HG02973 (cell line): ENCODE results near the gene TERB1.

ENCODE experiments used
- ATAC-seq: cut with Tn5 transposase; IDR thresholded peaks from one replicate; pipeline ENCODE4 v1.9.1; 2021; ENCODE audit warnings: moderate library complexity; ENCODE audit not compliant: unreplicated experiment

The TERB1 gene

DNA sequence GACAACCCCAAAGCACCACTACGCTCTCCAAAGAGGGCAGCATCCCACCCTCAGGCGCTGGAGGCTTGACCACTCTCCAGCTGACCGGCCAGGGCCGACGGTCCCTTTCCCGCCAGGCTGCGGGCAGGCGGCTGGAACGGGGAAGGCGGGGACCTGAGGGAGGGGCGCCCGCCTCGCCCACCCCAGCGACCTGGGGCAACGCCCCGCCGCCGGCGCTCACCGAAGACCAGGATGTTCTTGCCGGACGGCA, 50.4 kb downstream of the TERB1 start:
- peak; percentile 18 for ATAC-seq

DNA sequence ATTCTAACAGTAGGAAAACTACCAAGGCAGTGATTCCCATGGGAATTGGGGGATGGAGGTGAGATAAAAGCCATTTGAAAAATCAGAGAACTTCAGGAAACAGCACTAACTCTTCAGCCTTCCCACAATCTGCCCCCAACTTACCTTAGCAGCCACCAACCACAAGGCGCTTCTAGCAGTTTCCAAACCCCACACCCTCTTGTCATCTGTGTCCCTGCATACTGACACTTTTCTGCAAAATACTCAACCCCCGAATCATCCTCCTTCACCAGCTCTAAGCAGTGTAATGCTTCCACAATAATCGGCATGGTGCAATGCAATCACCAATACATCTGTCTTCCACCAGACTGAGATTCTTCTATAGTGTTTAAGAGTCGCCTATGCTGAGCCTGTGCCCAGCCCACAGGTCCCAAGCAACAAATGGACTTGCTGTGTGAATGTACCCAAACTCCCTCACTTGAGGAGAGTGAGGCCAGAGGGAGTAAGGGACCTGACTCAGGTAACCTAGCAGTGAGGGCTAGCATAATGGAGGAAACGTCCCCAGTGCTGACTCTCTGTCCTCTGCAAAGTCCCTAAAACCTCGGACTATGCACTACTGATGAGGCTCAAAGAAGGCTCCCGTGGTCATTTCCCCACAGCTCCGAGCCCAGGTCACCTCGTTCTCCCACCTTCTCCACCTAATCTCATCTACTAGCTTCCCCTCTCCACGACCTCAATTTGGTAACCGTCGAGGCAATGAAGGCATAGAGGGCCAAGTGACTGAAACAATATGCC, 50.9 kb downstream of the TERB1 start:
- no peak for ATAC-seq

DNA sequence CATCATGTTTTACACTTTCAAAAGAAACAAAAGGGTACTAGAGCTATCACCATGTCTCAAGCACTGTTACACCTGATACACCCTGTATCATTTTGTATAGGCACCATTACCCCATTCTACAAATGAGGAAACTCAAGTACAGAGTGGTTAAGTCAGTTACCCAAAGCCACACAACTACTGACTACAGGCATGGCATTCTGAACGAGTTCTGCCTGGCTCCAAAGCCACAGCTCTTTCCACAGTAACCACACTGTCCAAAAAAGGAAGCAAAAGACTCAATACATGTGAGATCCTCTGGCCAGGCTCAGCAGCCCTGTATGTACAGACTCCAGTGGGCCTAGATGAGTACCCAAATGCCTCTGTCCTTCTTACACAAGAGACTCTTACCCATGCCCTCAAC, 54.7 kb downstream of the TERB1 start:
- no peak for ATAC-seq

DNA sequence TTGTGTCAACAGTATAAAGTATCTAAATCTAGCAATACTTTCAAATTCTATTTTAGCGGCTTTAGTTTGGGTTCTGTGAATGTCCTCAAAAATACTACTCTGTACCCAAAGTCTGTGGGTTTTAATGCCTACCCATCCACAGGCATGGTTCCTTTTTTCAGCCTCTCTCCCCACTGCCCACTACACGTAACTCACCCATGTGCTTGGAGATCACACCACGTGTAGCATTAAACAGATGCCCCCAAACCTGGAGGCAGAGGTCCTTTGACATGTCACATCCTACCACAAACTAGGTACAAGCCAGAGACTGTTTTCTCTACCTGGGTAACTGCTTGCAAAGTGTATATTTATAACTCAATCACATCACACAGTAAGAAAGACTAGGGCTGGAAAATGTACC, 55.3 kb downstream of the TERB1 start:
- no peak for ATAC-seq

DNA sequence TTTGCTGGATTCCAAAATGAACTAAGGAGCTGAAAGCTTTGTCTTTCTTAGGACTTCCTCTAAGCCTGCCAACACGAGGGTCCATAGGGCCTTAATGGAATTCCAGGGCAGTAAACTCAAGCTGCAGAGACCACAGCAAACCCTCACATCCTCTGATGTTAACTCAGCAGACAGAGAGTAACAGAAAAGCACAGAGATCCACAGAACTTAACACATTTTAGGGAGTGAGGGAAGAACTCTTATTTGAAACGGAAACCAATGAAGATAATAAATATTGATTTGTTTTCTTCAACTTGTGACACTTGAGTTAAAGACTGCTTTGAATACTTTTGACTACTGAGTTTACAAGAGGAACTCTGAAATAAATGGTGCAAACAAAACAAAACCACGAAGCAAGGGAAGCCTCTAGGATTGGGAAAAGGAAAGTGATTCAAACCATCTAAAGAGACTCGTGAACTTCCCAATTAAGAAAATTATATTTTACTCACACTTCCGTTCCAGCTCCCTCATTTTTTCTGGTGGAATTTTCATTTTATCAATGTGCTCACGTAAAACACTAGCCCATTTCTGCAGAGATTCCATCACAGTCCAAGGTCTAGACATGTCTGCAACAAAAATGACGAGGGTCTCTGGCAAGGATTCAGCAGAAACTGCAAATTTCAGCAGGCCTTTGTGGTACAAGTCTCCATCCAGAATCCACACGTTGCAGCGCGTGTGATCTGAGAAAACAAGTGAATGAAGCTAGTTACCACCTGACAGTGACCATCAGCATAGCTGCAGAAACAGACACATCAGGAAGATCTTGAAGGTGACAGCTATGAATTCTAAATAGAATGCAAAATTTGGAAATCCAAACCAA, 59.2 kb downstream of the TERB1 start:
- ATAC-seq: no peak

DNA sequence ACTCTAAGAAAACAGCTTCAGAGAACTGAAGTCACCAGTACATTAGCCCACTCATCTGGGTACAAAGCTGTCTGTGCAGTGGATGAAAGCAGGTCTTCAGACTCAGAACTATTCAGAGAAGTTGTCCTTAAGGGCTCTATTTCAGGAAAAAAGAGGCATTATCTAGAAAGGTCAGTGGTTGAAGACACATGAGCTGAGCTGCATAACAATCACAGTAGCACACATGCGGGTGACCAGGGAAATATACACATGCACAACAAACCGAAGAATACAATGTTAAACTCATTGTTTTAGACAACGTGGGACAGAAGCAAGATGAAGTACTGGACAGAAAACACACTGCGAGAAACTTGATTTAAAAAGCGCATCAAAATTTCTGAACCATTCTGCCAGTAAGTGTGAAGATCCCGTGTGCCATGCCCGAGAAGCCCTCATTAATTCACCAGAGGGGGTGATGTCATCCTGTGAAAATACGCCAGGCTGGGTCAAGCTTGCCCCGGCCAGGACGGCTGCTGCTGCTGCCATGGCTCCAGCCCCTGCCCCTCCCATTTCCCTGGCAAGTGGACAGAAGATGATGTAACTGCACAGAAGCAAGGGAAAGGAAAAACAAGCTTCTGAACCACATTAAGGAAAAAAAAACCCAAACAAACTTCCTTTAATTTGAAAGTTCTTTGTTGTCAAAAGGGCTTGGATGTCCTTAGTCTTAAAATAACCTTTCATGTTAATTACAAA, 60.0 kb downstream of the TERB1 start:
- ATAC-seq: no peak

DNA sequence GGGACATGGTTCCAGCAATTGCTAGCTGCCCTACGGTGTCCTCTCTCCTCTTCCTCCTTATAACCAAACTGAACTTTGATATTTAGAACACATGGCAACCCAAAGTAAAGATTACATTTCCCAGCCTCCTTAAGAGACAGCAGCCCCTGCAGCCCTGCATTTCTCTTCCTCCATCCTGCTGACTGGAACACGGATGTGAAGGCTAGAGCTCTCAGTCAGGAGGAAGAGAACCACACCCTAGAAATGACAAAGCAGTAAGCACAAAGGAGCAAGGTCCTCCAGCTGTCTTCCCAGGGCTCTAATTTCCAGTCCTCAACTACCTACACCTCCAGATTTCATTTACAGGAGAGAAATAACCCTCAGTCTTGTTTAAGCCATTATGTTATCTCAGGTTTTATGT, 60.9 kb downstream of the TERB1 start:
- no peak for ATAC-seq

DNA sequence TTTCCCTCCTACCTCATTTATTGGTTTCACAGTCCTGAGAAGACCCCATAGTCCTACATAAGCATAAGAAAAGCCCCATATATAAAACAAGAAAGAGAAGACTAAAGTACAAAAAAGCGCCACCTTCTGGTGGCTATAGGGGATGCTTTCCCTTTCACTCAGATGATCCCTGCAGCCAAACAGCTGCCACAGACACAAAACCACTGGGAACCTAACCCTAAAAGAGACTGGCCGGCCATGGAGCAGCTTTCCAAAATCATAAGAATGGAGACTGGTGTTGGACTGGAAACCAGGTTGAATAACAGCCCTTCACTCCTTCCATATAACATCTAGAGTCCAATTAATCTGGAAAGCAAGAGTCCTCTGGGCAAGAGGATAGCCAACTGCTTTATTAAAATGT, 61.4 kb downstream of the TERB1 start:
- ATAC-seq: no peak

DNA sequence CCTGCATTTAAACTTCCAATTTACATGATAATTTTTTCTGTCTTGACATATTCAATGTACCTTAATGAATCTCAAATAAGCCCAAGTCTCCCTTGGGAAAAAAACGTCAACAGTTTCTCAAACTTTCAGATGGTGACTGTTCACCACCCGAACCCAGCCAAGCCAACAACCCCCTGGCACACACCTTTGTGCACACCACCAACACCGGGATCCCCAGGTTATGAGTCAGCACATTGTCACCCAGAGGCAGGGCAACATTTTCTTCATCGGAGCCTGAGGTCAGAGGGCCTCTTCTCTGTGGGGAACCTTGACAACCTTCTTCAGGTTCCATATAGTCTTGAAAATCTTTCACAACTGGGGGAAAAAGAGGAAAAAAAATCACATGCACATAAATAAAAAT, 65.5 kb downstream of the TERB1 start:
- no peak for ATAC-seq

DNA sequence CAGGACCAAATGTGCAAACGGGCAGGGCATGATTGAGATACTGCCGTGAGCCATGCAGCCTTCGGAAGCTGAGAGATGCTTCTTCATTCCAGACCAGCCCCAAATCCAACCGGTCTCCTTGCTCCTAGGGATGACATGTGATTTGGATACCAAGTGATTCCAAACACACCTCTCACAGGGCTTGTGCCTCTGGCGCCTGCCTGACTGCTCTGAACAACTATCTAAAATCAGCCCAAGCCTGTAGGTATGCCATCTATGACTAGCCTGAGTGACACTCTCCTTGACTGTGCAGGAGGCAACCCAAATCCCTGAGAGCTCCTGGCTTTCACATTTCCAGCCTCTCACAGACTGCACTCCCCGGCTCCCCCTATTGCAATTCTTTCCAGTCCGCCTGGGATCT, 70.3 kb downstream of the TERB1 start:
- no peak for ATAC-seq

DNA sequence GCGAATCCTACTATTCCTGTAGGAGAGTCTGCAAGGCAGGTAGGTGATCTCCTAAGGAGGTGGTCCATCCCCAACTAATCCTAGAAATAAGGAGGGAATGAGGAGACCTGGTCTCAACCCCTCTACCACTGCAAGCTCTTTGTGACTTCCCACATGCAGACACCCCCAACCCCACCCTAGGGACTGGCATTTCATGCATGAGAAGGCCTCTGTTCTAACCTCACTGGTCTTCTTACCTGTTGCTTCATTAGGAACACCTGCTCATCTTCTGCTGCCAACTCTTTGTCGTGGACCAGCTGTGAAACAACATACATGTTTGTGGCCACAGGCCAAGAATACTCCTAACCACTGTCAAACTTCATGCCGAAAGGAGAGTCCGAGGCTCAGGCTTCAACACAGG, 72.6 kb downstream of the TERB1 start:
- ATAC-seq: no peak

DNA sequence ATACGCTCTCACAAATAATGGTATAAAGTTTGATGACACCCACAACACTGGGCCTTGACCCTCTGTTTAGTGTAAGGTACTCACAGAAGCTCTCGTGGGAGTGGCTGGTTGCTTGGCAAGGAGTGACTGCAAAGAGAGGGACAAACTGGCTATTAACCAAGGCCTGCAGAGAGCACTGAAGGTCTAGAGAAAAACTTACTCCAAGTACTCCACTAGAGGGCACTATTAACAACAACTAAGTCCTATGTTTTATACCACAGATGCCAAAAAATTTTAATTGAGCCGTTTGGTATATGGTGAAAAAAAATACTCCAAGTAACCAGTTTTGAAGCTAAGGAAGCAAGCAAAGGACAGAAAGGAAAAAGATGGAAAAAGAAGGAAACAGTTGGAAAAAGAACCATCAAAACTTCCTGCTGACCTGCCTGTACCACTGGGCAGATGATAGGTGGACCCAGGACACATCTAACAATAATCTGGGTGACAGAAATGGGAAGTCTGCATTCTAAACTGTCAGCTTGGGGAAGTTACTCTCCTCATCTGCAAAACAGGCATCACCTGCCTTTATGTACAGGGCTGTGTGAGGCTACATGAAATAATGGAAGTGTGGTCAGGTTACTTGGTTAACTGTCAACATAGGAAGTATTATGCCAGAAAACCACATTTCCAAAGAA, 73.1 kb downstream of the TERB1 start:
- no peak for ATAC-seq

DNA sequence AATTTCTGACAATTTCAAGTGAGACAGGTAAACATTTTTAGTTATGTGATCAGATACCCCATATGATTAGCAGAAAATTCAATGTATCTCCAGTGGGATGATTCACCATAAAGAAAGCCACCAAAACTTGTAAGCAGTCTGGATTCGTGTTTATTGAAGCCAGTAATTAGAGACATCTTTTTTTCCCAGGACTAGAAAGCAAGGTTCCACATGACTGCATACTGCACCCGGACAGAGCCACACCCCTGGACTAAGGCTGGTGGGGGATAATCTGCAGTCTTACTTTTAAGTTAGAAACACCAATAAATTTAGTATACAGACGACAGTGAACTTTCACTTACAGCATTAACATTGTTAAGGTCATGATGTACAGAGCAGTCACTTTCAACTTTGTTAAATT, 80.6 kb downstream of the TERB1 start:
- ATAC-seq: no peak

DNA sequence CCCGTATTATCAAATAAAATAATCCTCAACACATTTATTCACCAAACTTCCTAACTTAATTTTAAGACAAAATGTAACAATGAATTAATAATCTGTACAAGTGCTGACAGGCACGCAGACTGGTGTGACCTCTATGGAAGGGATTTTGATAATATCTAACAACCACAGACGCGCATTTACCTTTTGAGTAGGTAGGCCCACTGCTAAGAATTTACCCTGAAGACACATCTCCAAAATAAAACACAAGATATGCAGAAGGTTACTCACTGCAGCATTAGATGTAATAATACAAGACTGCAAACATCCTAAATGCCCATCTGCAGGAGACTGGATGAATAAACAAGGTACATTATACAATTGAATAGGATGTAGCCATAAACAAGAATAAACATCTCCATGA, 82.1 kb downstream of the TERB1 start:
- ATAC-seq: no peak

DNA sequence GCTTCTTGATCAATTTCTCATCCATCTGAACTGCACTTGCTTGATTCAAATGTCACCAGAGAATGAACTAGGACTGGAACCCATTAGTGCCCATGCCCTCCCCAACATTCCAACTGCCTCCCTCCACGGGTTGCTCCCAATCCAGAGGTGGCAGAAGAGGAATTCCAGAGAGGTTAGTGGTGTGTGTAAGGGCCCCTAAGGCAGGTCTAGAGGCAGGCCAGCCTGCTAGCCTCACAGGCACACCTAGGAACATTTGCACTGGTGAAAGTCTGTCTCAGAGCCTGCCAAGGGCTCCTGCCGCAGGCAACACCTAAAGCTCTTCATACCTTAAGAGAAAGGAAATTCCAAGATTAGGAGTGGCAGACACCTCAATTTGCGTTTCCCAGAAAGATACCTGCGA, 83.6 kb downstream of the TERB1 start:
- no peak for ATAC-seq

DNA sequence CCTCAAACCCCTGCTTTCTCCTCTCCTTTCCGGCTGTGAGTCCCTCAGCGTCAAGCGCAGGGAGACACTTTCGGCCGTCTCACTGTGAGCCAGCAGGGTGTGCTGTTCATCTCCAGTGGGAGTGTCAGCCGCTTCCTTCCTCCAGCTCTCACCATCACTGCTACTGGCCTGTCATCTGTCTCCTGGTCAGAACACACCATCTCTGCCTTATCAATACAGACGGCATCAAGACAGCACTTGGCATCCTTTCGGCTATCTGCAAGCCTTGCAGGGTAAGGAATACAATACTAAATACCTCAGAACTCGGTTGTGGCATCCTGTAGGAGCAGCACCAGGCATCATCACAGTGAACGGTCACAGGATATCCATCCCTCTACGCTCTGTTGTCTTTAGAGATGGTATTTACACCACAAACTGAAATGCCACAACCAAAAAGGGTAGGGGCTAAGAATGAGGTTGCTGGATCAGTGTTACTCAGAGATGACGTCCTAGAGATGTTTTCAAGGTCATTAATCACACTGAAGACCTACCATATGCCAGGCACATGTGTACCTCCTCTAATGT, 84.2 kb downstream of the TERB1 start:
- no peak for ATAC-seq

DNA sequence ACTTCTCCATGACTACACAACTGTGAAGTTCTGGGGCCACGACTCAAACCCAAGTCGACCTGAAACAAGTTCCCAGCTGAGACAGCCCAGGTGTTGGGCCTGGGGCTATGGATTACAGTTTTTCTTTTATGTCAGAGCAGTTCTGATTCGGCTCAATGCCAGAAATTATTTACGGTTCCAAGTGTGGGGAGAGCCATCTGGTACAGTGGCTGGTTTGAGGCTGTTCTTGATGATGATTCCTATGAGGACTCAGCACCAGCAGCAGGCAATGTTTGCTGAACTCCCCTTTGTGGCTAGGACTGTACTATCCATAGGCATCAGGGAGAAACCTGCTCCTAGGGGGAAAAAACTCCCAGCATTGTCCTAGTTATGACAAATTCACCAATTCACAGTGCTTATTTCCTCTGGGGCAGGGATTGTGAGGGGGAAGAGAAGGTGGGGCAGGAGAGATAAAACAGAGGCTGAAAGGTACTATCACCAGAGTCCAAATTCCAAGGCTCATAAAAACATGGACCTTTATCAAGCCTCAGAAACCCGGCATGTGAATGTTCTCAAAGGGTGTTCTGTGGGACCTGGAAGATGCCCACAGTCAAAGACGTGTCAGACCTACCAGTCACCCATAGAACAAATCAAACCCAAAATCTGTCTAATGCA, 86.6 kb downstream of the TERB1 start:
- ATAC-seq: no peak

DNA sequence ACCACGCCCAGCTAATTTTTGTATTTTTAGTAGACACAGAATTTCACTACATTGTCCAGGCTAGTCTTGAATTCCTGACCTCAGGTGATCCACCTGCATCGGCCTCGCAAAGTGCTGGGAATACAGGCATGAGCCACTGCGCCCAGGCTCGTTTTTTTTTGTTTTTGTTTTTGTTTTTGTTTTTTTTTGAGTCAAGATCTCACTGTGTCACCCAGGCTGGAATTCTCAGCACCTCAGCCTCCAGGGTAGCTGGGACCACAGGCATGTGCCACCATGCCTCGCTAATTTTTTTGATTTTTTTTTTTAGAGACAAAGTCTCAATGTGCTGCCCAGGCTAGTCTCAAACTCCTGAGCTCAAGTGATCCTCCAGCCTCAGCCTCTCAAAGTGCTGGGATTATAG, 87.3 kb downstream of the TERB1 start:
- no peak for ATAC-seq

DNA sequence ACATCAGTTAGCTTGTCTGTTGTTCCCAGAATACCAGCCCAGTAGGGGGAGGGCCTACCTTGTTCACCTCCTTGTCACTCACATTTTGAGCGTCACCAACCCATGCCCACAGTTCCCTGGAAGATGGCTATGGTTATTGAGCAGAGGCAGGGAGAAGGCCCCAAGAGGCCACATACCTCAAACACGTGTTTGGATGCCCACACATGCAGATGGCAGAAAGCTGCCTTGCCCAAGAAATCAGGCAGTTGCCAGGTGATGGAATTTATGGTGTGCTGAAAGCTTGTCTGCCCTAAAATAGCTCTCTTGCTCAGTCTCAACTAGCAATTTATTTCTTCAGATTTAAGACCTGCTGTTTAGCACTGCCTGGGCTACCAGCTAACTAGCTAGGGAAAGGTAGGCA, 88.3 kb downstream of the TERB1 start:
- ATAC-seq: no peak

DNA sequence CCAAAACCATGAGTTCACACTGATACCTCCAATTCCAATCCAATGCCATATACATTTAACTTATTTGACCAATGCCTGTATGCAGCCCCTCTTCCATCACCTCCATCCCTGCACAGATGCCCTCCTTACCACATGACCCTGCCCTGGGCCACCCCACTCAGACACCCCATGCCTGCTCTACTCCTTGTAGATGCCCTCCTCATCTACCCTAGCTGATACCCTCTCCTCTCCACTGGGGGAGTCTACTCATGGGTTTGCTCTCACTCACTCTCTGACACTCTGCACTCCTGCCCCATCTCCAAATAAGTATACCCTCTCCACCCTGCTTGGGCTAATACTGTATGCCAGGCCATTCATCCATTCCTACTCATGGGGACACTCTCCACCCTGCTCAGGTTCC, 88.9 kb downstream of the TERB1 start:
- ATAC-seq: no peak

DNA sequence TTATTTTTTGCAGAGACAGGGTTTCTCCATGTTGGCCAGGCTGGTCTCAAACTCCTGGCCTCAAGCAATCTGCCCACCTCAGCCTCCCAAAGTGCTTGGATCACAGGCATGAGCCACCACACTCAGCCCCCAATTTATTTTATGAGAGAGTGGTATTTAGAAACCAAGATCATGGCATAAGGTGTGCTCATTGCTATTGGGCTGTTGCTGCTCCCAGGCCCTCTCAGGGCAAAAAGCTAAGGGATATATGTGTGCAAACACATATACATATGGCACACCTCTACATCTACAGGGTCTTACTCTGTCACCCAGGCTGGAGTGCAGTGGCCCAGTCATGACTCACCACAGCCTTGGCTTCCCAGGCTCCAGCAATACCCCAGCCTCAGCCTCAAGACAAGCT, 89.8 kb downstream of the TERB1 start:
- ATAC-seq: no peak
